HG02852 (cell line): ENCODE measurements around the gene NUDT7.

Source experiments
- ATAC-seq: cut with Tn5 transposase; IDR thresholded peaks from one replicate; pipeline ENCODE4 v1.9.1; 2021; ENCODE audit warnings: mild to moderate bottlenecking, moderate library complexity; ENCODE audit not compliant: unreplicated experiment

Gene NUDT7

GRCh38 chr16:77775911-77776909 lies 53.9 kb downstream of the NUDT7 start:
- no peak for ATAC-seq

GRCh38 chr16:77777745-77778144 lies 55.4 kb downstream of the NUDT7 start:
- no peak for ATAC-seq

- no peak for ATAC-seq
These were observed 58.1 kb downstream of the NUDT7 start for GRCh38 chr16:77780378-77780837.

GRCh38 chr16:77781091-77781490 lies 58.8 kb downstream of the NUDT7 start:
- ATAC-seq, result no peak

- ATAC-seq, result no peak
These were observed 60.4 kb downstream of the NUDT7 start for GRCh38 chr16:77782694-77783093.

GRCh38 chr16:77784441-77785372 lies 62.4 kb downstream of the NUDT7 start:
- ATAC-seq, result no peak

- no peak for ATAC-seq
These were observed 63.1 kb downstream of the NUDT7 start for GRCh38 chr16:77785373-77785764.

GRCh38 chr16:77786186-77786847 lies 64.0 kb downstream of the NUDT7 start:
- ATAC-seq, result no peak

GRCh38 chr16:77787452-77787851 lies 65.1 kb downstream of the NUDT7 start:
- no peak for ATAC-seq

GRCh38 chr16:77788181-77789084 lies 66.1 kb downstream of the NUDT7 start, which contains the start of gene VAT1L:
Gene VAT1L (plus strand): TSS chr16:77788564. CDS start chr16:77788683, 119 bp downstream.
- no peak for ATAC-seq

GRCh38 chr16:77789085-77790008 lies 67.0 kb downstream of the NUDT7 start:
- ATAC-seq, result no peak

- ATAC-seq, result no peak
These were observed 67.7 kb downstream of the NUDT7 start for GRCh38 chr16:77790009-77790372.

- no peak for ATAC-seq
These were observed 68.6 kb downstream of the NUDT7 start for GRCh38 chr16:77790912-77791311.
